Measurements from ENCODE around the gene ANGPT4. TPM values are rescaled to one million over a fixed set of nuclear protein-coding genes. Genes with fewer than 3 reads are reported as not detected.

The ANGPT4 gene
- total and polyA plus RNA-seq, 5 donors from 2014 or later, result not detected

- H3K4me3 Mint-ChIP-seq, result no peak overlapping the region
- peaks cover 16% of the 10 kb centered on the region for H3K27me3 Mint-ChIP-seq
- Histone ChIP-seq H3K27ac (ENCODE audit: insufficient read depth, low read length, poor library complexity, severe bottlenecking) (no peak overlapping the region), H3K4me3 (ENCODE audit: low read depth, low read length) (no peak overlapping the region), H3K4me1 (ENCODE audit: control insufficient read depth, insufficient read depth, low read length, poor library complexity, severe bottlenecking) (no peaks in the 10 kb centered on the region), H3K27me3 (ENCODE audit: control insufficient read depth, insufficient read depth, low read length) (peaks cover 2% of the 10 kb centered on the region), H3K36me3 (ENCODE audit: control insufficient read depth, insufficient read depth, low read length) (no peaks in the 10 kb centered on the region), H3K9me3 (ENCODE audit: control insufficient read depth in 2 of 2, low read length in 2 of 2) (no peaks in the 10 kb centered on the region)
- peak overlapping the region in 2 of 3 donors; percentile 19 to 23 for H3K27ac Mint-ChIP-seq
- peaks cover 0 to 4% (median 0%) of the 10 kb centered on the region in 7 donors for H3K9me3 Mint-ChIP-seq
- no peaks in the 10 kb centered on the region for H3K4me1 Mint-ChIP-seq
- DNase-seq, result no peak
- no peaks in the 10 kb centered on the region for H3K36me3 Mint-ChIP-seq
- no peak for ATAC-seq (ENCODE audit: low read depth in 2 of 2)
These were observed 33.6 kb upstream of the ANGPT4 start for GRCh38 chr20:949717-950116.

- Mint-ChIP-seq H3K27me3 (peaks cover 17% of the 10 kb centered on the region), H3K36me3 (no peaks in the 10 kb centered on the region), H3K9me3 (peaks cover 0 to 4% (median 0%) of the 10 kb centered on the region in 7 donors), H3K4me1 (no peaks in the 10 kb centered on the region), H3K27ac (no peak overlapping the region), H3K4me3 (no peak overlapping the region)
- no peak overlapping the region for H3K27ac ChIP-seq (ENCODE audit: insufficient read depth, low read length, poor library complexity, severe bottlenecking)
- no peak for DNase-seq
- no peaks in the 10 kb centered on the region for H3K27me3 ChIP-seq (ENCODE audit: control insufficient read depth, insufficient read depth, low read length)
- H3K9me3 ChIP-seq (ENCODE audit: control insufficient read depth in 2 of 2, low read length in 2 of 2), result no peaks in the 10 kb centered on the region
- ATAC-seq (ENCODE audit: low read depth in 2 of 2), result no peak
- H3K4me1 ChIP-seq (ENCODE audit: control insufficient read depth, insufficient read depth, low read length, poor library complexity, severe bottlenecking), result no peaks in the 10 kb centered on the region
- no peak overlapping the region for H3K4me3 ChIP-seq (ENCODE audit: low read depth, low read length)
- no peaks in the 10 kb centered on the region for H3K36me3 ChIP-seq (ENCODE audit: control insufficient read depth, insufficient read depth, low read length)
These were observed 30.7 kb upstream of the ANGPT4 start for GRCh38 chr20:946826-947225.

GRCh38 chr20:945841-946240 is 29.7 kb upstream of the ANGPT4 start:
- Mint-ChIP-seq H3K4me1 (no peaks in the 10 kb centered on the region), H3K36me3 (no peaks in the 10 kb centered on the region), H3K4me3 (no peak overlapping the region), H3K9me3 (peaks cover 0 to 4% (median 0%) of the 10 kb centered on the region in 7 donors), H3K27me3 (peaks cover 17% of the 10 kb centered on the region), H3K27ac (no peak overlapping the region)
- H3K9me3 ChIP-seq (ENCODE audit: control insufficient read depth in 2 of 2, low read length in 2 of 2), result no peaks in the 10 kb centered on the region
- H3K27me3 ChIP-seq (ENCODE audit: control insufficient read depth, insufficient read depth, low read length), result no peaks in the 10 kb centered on the region
- ATAC-seq (ENCODE audit: low read depth in 2 of 2) (no peak), DNase-seq (no peak)
- H3K4me1 ChIP-seq (ENCODE audit: control insufficient read depth, insufficient read depth, low read length, poor library complexity, severe bottlenecking), result no peaks in the 10 kb centered on the region
- no peak overlapping the region for H3K4me3 ChIP-seq (ENCODE audit: low read depth, low read length)
- no peaks in the 10 kb centered on the region for H3K36me3 ChIP-seq (ENCODE audit: control insufficient read depth, insufficient read depth, low read length)
- no peak overlapping the region for H3K27ac ChIP-seq (ENCODE audit: insufficient read depth, low read length, poor library complexity, severe bottlenecking)

GRCh38 chr20:944774-945410 is 28.8 kb upstream of the ANGPT4 start:
- Histone ChIP-seq H3K36me3 (ENCODE audit: control insufficient read depth, insufficient read depth, low read length) (no peaks in the 10 kb centered on the region), H3K27ac (ENCODE audit: insufficient read depth, low read length, poor library complexity, severe bottlenecking) (no peak overlapping the region), H3K4me1 (ENCODE audit: control insufficient read depth, insufficient read depth, low read length, poor library complexity, severe bottlenecking) (no peaks in the 10 kb centered on the region), H3K9me3 (ENCODE audit: control insufficient read depth in 2 of 2, low read length in 2 of 2) (no peaks in the 10 kb centered on the region), H3K4me3 (ENCODE audit: low read depth, low read length) (no peak overlapping the region), H3K27me3 (ENCODE audit: control insufficient read depth, insufficient read depth, low read length) (no peaks in the 10 kb centered on the region)
- Mint-ChIP-seq H3K4me3 (no peak overlapping the region), H3K36me3 (no peaks in the 10 kb centered on the region), H3K27me3 (peaks cover 17% of the 10 kb centered on the region), H3K9me3 (peaks cover 0 to 4% (median 0%) of the 10 kb centered on the region in 7 donors), H3K4me1 (no peaks in the 10 kb centered on the region), H3K27ac (no peak overlapping the region)
- no peak for DNase-seq
- ATAC-seq (ENCODE audit: low read depth in 2 of 2), result no peak

GRCh38 chr20:944148-944547 is 28.0 kb upstream of the ANGPT4 start:
- no peaks in the 10 kb centered on the region for H3K36me3 Mint-ChIP-seq
- Histone ChIP-seq H3K27ac (ENCODE audit: insufficient read depth, low read length, poor library complexity, severe bottlenecking) (no peak overlapping the region), H3K27me3 (ENCODE audit: control insufficient read depth, insufficient read depth, low read length) (no peaks in the 10 kb centered on the region), H3K36me3 (ENCODE audit: control insufficient read depth, insufficient read depth, low read length) (no peaks in the 10 kb centered on the region), H3K4me1 (ENCODE audit: control insufficient read depth, insufficient read depth, low read length, poor library complexity, severe bottlenecking) (no peaks in the 10 kb centered on the region), H3K4me3 (ENCODE audit: low read depth, low read length) (no peak overlapping the region), H3K9me3 (ENCODE audit: control insufficient read depth in 2 of 2, low read length in 2 of 2) (no peaks in the 10 kb centered on the region)
- H3K4me3 Mint-ChIP-seq, result no peak overlapping the region
- H3K9me3 Mint-ChIP-seq, result peaks cover 0 to 4% (median 0%) of the 10 kb centered on the region in 7 donors
- DNase-seq (no peak), ATAC-seq (ENCODE audit: low read depth in 2 of 2) (no peak)
- no peak overlapping the region for H3K27ac Mint-ChIP-seq
- H3K4me1 Mint-ChIP-seq, result no peaks in the 10 kb centered on the region
- peaks cover 17% of the 10 kb centered on the region for H3K27me3 Mint-ChIP-seq

GRCh38 chr20:942611-943010 is 26.5 kb upstream of the ANGPT4 start:
- DNase-seq, result no peak
- H3K36me3 ChIP-seq (ENCODE audit: control insufficient read depth, insufficient read depth, low read length), result no peaks in the 10 kb centered on the region
- Mint-ChIP-seq H3K4me3 (no peak overlapping the region), H3K27ac (no peak overlapping the region), H3K27me3 (peaks cover 7% of the 10 kb centered on the region), H3K36me3 (no peaks in the 10 kb centered on the region), H3K9me3 (peaks cover 0 to 2% (median 0%) of the 10 kb centered on the region in 7 donors), H3K4me1 (no peaks in the 10 kb centered on the region)
- no peak overlapping the region for H3K4me3 ChIP-seq (ENCODE audit: low read depth, low read length)
- H3K4me1 ChIP-seq (ENCODE audit: control insufficient read depth, insufficient read depth, low read length, poor library complexity, severe bottlenecking), result no peaks in the 10 kb centered on the region
- no peak overlapping the region for H3K27ac ChIP-seq (ENCODE audit: insufficient read depth, low read length, poor library complexity, severe bottlenecking)
- H3K9me3 ChIP-seq (ENCODE audit: control insufficient read depth in 2 of 2, low read length in 2 of 2), result no peaks in the 10 kb centered on the region
- H3K27me3 ChIP-seq (ENCODE audit: control insufficient read depth, insufficient read depth, low read length), result peaks cover 3% of the 10 kb centered on the region
- ATAC-seq (ENCODE audit: low read depth in 2 of 2), result no peak

GRCh38 chr20:940926-941325 is 24.8 kb upstream of the ANGPT4 start:
- no peak overlapping the region for H3K27ac Mint-ChIP-seq
- H3K9me3 ChIP-seq (ENCODE audit: control insufficient read depth in 2 of 2, low read length in 2 of 2), result no peaks in the 10 kb centered on the region
- peaks cover 0 to 2% (median 0%) of the 10 kb centered on the region in 7 donors for H3K9me3 Mint-ChIP-seq
- H3K4me1 ChIP-seq (ENCODE audit: control insufficient read depth, insufficient read depth, low read length, poor library complexity, severe bottlenecking), result no peaks in the 10 kb centered on the region
- H3K27me3 Mint-ChIP-seq, result peaks cover 6% of the 10 kb centered on the region
- no peak overlapping the region for H3K4me3 ChIP-seq (ENCODE audit: low read depth, low read length)
- H3K4me1 Mint-ChIP-seq, result no peaks in the 10 kb centered on the region
- no peak for DNase-seq
- no peak overlapping the region for H3K4me3 Mint-ChIP-seq
- H3K27me3 ChIP-seq (ENCODE audit: control insufficient read depth, insufficient read depth, low read length), result peaks cover 3% of the 10 kb centered on the region
- H3K27ac ChIP-seq (ENCODE audit: insufficient read depth, low read length, poor library complexity, severe bottlenecking), result no peak overlapping the region
- ATAC-seq (ENCODE audit: low read depth in 2 of 2), result no peak
- H3K36me3 Mint-ChIP-seq, result no peaks in the 10 kb centered on the region
- no peaks in the 10 kb centered on the region for H3K36me3 ChIP-seq (ENCODE audit: control insufficient read depth, insufficient read depth, low read length)

- no peaks in the 10 kb centered on the region for H3K36me3 Mint-ChIP-seq
- peaks cover 0 to 2% (median 0%) of the 10 kb centered on the region in 7 donors for H3K9me3 Mint-ChIP-seq
- no peak overlapping the region for H3K4me3 Mint-ChIP-seq
- H3K27ac ChIP-seq (ENCODE audit: insufficient read depth, low read length, poor library complexity, severe bottlenecking), result no peak overlapping the region
- ATAC-seq (ENCODE audit: low read depth in 2 of 2) (no peak), DNase-seq (no peak)
- no peaks in the 10 kb centered on the region for H3K4me1 ChIP-seq (ENCODE audit: control insufficient read depth, insufficient read depth, low read length, poor library complexity, severe bottlenecking)
- no peak overlapping the region for H3K27ac Mint-ChIP-seq
- peaks cover 3% of the 10 kb centered on the region for H3K27me3 ChIP-seq (ENCODE audit: control insufficient read depth, insufficient read depth, low read length)
- peaks cover 6% of the 10 kb centered on the region for H3K27me3 Mint-ChIP-seq
- no peaks in the 10 kb centered on the region for H3K9me3 ChIP-seq (ENCODE audit: control insufficient read depth in 2 of 2, low read length in 2 of 2)
- no peak overlapping the region for H3K4me3 ChIP-seq (ENCODE audit: low read depth, low read length)
- H3K36me3 ChIP-seq (ENCODE audit: control insufficient read depth, insufficient read depth, low read length), result no peaks in the 10 kb centered on the region
- no peaks in the 10 kb centered on the region for H3K4me1 Mint-ChIP-seq
These were observed 23.5 kb upstream of the ANGPT4 start for GRCh38 chr20:939606-940005.

Measured in CD4-positive, CD25-positive, alpha-beta regulatory T cell (primary cell).